Measurements from ENCODE around the gene SV2B. TPM values are rescaled to one million over a fixed set of nuclear protein-coding genes. Genes with fewer than 3 reads are reported as not detected.

The SV2B gene
- polyA plus RNA-seq, 1 donor, result 3.0 TPM

DNA sequence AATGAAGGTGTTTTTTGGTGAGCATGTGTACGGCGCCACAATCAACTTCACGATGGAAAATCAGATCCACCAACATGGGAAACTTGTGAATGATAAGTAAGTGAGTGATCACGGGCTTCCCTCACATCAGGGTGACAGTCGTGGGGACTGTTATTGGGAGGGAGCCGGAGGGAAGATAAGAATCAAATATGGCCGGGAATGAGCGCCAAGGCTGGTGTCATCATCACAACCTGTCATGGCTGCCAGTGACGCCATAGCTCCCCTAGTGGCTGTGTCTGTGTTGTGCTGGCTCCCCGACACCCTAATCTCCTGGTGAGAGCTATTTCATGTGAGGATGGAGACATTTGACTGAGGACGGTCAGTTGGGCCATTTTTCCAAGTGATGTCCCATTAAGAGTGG, 168.5 kb downstream of the SV2B start:
- DNase-seq (ENCODE audit: low read depth), result no peak

- no peak for DNase-seq (ENCODE audit: low read depth)
Observed at GRCh38 chr15:91270747-91271146, 170.7 kb downstream of the SV2B start.

GRCh38 chr15:91271565-91272153, 171.6 kb downstream of the SV2B start:
- peak; percentile 46 for DNase-seq (ENCODE audit: low read depth)

DNA sequence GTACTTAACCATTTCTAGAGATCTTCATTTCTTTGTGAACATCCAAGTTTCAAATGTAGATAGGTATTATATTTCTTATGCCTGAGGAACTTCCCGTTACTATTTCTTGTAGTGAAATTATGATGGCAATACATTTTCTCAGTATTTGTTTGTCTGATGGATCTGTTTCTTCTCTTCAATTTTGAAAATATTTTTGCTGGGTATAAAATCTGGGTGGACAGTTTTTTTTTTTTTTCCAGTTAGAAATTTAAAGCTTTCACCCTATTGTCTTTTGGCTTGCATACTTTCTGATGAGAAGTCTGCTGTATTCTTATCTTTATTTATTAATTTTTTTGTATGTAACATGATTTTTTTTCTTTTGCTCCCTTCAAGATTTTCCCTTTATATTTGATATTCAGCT, 175.8 kb downstream of the SV2B start:
- no peak for DNase-seq (ENCODE audit: low read depth)

- DNase-seq (ENCODE audit: low read depth), result no peak
Observed at GRCh38 chr15:91278951-91279350, 178.9 kb downstream of the SV2B start.

DNA sequence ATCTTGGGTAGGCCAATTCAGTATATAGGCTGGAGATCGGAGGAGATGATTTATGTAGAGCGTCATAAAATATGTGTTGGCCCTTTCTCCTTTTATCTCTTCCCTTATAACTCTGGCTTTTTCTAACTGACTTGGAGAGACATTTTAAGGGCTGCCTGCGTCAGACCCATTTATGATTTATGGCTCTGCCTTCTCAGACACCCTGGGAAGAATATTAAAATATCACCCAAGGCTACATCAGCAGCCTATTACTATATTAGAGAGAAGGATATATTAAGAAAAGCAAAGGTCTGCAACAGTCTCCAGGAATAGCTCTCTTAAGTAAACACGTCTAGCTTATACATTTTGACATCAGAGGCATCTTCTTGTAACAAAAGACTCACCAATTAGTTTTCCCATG, 179.4 kb downstream of the SV2B start:
- DNase-seq (ENCODE audit: low read depth), result no peak

DNA sequence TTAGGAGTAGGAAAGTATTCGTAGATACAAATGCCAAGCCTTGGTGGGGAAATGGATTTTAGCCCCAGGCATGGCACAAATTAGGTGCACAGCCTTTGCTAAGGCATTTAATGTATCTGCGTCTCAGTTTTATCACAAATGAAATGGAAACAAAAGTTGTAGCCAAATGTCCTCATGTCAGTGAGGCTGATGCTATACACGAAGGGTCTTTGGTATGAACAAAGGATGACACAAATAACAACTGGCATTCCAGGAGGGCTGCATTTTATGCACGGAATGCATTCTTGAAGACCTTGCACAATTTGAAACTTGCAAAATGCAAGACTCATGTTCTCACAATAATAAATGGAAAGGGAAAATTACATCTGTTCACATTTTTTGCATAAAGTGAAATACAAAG, 181.9 kb downstream of the SV2B start:
- DNase-seq (ENCODE audit: low read depth), result no peak

- DNase-seq (ENCODE audit: low read depth), result no peak
Observed at GRCh38 chr15:91282486-91282885, 182.4 kb downstream of the SV2B start.

- DNase-seq (ENCODE audit: low read depth), result no peak
Observed at GRCh38 chr15:91283155-91283554, 183.1 kb downstream of the SV2B start.

- no peak for DNase-seq (ENCODE audit: low read depth)
Observed at GRCh38 chr15:91284758-91285466, 184.9 kb downstream of the SV2B start.

DNA sequence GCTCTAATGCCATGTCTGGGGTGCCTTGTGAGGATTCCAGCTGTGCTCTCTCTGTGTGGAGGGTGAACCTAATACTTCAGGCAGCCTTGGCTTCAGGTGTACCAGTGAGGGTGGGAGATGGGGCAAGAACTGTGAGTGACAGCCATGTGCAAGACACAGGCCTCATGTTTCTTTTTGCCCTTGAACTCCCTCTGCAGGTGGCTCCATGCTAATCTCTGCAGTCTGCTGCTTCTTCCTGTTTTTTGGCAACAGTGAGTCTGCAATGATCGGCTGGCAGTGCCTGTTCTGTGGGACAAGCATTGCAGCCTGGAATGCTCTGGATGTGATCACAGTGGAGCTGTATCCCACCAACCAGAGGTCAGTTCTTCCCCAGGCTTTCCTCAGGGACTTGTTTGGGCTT, 189.3 kb downstream of the SV2B start:
- no peak for DNase-seq (ENCODE audit: low read depth)

DNA sequence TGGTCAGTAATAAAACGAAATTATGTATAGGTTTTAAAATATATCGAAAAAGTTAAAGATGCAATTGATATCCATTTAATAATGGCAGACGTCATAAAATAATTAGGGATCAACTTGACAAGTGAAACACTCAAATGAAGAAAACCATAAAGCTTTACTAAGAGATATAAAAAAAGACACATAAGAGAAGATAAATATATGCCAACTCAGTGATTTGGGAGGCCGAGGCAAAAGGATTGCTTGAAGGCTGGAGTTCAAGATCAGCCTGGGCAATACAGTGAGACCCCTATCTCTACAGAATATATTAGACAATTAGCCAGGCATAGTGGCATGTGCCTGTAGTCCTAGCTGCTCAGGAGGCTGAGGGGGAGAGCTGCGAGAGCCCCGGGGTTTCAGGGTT, 190.5 kb downstream of the SV2B start:
- no peak for DNase-seq (ENCODE audit: low read depth)

DNA sequence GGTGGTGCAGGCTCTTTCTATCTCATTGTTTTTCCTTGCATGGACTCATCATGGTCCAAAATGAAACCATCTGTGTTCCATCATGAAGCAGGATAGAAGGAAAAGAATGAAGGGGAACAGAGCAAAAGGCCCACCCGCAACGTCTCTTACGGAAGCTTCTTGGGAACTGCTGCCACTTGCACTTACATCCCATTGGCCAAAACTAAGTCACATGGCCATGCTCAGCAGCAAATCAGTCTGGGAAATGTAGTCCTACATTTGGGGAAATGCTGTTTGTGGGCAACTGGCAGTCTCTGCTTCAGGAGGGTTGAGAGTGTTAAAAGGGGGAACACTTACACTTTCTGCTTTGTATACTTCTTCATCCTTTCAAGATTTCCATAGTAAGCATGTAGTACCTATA, 191.6 kb downstream of the SV2B start:
- DNase-seq (ENCODE audit: low read depth), result no peak

DNA sequence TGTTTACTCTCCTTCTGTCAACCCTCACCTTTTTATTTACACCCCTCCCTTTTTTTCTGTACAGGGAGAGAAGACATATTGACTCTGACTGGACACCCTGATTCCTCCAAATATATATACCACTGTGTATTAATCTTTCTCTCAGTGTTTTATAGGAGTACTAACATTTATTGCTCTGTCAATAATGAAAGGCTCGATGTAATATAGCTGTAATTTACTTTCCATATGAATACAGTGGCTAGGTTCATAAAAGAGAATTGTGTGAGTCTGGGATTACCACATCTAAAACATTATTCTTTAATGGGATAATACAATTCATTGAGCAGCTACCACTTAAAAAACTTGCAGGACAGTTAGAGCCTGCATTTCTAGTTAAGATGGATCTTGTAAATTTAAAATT, 194.3 kb downstream of the SV2B start:
- no peak for DNase-seq (ENCODE audit: low read depth)

DNA sequence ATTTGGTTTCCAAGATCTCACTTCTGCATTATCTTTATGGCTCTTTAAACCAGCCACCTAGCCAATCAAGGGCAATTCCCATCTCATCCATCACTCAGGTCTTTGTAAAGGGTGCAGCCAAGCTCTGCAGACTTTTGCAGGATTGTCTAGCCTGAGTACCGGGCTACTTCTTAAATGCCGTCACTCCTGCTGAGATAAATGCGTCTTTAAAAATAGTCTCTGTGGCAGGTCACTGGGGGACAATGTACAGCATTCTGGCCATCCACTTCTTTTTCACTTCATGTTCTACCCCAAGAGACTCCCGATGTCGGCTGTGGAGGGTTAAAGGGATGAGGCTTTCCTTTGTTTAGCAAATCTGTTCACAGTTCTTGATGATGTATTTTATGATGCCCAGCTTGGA, 194.7 kb downstream of the SV2B start:
- no peak for DNase-seq (ENCODE audit: low read depth)

GRCh38 chr15:91298101-91298500, 198.0 kb downstream of the SV2B start:
- no peak for DNase-seq (ENCODE audit: low read depth)

GRCh38 chr15:91302588-91303439, 202.8 kb downstream of the SV2B start:
- DNase-seq (ENCODE audit: low read depth), result peak; percentile 47

- no peak for DNase-seq (ENCODE audit: low read depth)
Observed at GRCh38 chr15:91304210-91304609, 204.2 kb downstream of the SV2B start.

DNA sequence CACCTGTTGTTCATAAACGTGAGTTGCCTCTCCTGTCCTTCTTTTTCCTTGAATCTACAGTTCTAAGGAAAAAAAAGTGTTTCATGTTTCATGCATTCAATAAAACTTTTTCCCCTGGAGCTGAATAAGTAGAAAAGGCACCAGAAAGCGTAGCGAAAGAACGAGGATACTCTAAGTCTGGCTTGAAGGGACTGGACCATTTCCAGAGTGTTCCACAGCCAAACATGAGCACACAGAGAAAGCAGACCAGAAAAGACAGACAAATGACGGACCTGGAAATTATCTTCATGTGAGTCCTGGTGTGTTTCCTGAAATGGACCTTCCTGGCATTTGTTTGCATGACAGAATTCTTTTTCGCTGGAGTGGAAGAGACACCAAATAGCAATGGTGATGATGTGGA, 204.7 kb downstream of the SV2B start:
- peak; percentile 54 for DNase-seq (ENCODE audit: low read depth)

DNA sequence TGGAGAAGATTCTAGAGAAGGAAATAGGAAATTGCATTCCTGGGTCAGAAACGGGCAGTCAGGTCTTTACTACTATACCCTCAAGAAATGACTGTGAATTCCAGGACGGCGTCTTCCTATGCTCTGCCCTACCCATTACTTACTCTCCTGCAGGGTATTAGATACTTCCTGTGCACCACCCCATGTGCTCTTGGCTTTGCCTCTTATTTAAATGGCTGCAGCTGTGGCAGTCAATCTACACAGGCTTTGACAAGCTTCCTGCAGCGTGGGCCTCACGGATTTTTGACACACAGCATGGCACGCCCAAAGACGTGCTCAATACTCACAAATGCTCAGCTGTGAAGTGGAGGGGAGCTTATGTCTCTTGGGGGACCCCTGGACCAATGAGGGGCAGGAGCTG, 206.1 kb downstream of the SV2B start:
- DNase-seq (ENCODE audit: low read depth), result no peak

GRCh38 chr15:91307601-91308000, 207.5 kb downstream of the SV2B start:
- no peak for DNase-seq (ENCODE audit: low read depth)

- no peak for DNase-seq (ENCODE audit: low read depth)
Observed at GRCh38 chr15:91308199-91308598, 208.1 kb downstream of the SV2B start.

DNA sequence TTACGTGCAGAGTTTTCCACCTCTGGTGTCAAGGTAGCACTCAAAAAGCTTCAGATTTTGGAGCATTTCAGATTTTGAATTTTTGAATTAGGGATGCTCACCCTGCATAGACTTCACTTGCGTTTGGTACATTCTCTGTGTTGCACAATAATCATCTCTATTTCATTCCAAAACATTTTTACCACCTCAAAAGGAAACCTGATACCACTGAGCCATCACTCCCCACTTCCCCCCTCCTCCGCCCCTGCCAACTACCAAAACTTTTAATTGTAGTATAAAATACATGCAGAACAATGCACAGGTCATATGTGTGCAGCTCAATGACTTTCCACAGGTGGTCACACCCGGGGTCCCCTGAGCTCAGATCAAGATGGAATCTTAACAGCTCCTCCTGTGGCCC, 208.8 kb downstream of the SV2B start:
- DNase-seq (ENCODE audit: low read depth), result no peak

Measured in forelimb muscle (tissue), 1 donor.